ENCODE measurements around the gene CD8B.

Gene CD8B

GRCh38 chr2:86794861-86795260 is 66.8 kb downstream of the CD8B start:
- DNase-seq = no peak

GRCh38 chr2:86793752-86794151 is 67.9 kb downstream of the CD8B start:
- no peak for DNase-seq

DNA sequence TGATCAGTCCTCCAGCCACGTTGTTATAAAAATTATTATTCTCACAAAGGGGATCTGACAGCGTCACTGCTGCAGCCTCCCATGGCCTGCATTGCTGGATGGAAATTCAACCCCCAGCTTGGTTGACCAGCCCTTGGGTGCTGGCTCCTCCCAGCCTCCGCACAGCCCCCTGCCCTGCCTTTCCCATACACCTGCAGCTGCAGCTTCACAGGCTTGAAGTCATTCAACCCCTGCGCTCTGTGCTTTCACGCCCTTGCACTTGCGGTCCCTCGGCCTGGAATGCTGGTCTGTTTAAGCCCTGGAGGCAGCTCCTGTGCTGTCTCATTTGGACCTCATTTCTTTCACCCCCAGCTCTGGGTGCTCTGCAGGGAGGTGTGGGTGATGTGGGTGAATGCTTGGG is 70.1 kb downstream of the CD8B start:
- DNase-seq = no peak

DNA sequence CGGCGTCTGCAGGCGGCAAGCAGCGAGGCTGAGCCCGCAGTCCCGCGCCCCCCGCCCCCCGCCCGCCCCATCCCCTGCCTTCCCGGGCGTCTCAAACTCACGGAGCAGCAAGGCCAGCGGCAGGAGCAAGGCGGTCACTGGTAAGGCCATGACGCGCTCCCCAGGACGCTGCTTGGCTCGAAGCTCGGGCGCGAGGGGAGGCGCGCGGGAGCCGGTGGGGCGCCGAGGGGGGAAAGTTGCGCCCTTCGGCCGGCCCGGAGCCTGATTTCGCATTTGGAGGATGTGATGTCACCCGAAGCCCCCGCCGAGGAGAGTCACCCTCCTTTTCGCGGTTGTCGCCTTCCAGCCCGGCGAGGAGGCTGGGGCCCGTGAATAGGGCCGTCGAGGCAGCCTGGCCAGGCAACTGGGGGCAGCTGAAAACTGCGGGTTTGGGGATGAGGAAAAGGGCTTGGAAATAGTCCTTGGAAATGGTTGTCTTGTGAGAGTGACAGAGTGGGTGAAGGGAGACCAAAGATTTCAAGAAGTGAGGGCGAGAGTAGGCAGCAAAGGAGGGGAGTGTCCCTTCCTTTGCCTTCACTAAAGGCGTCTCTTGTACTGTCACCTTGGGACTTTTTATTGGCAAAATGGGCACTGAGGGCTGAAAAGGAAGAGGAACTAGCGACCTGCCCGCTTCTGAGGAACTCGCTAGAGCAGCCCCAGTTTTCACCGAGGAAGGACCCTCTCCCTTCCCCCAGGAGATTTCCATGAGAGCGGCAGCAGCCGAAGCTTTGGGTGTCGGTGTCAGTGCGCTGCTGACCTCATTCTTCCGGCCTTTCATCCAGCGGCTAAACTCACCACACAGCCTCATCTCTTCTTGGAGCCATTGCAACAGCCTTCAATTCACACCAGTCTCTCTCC is 70.8 kb downstream of the CD8B start, which contains the start of gene CD8A:
CD8A (minus strand) TSS at position 238 of the 897 bp plus-strand sequence; CDS start at position 150, 88 bp downstream.
- DNase-seq = no peak

DNA sequence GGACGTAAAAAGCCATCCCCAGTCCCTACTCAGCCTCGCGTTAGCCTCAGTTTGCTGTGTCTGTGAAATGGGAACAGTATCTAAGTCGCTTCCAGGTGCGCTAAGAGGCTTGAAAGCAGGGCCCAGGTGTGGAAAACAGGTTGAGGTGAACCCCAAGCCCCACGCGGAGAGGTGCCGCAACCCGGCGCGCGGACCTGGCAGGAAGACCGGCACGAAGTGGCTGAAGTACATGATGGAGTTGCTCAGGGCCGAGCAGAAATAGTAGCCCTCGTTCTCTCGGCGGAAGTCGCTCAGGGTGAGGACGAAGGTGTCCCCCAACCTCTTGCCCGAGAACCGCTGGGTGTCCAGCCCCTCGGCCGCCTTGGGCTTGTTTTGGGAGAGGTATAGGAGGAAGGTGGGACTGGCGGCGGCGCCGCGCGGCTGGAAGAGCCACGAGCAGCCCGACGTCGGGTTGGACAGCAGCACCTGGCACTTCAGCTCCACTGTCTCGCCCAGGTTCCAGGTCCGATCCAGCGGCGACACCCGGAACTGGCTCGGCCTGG is 71.5 kb downstream of the CD8B start:
- DNase-seq = no peak

DNA sequence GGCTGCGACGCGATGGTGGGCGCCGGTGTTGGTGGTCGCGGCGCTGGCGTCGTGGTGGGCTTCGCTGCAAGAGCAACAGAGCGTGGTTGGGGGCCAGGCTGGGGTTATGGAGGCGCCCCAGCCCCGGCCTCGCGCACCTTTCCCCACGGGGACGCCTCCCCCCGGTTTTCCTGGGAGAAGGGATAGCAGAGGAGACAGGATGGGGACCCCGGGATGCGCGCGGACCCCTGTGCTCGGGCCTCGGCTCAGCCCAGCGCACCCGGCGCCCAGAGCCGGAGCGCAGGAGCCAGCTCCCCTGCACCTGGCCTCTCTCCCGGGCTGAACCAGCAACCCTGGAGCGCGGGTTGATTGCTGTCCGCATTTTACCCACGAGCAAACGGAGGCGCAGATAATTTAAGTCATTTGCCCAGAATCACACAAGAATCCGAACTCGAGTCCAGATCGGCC is 72.0 kb downstream of the CD8B start:
- no peak for DNase-seq

DNA sequence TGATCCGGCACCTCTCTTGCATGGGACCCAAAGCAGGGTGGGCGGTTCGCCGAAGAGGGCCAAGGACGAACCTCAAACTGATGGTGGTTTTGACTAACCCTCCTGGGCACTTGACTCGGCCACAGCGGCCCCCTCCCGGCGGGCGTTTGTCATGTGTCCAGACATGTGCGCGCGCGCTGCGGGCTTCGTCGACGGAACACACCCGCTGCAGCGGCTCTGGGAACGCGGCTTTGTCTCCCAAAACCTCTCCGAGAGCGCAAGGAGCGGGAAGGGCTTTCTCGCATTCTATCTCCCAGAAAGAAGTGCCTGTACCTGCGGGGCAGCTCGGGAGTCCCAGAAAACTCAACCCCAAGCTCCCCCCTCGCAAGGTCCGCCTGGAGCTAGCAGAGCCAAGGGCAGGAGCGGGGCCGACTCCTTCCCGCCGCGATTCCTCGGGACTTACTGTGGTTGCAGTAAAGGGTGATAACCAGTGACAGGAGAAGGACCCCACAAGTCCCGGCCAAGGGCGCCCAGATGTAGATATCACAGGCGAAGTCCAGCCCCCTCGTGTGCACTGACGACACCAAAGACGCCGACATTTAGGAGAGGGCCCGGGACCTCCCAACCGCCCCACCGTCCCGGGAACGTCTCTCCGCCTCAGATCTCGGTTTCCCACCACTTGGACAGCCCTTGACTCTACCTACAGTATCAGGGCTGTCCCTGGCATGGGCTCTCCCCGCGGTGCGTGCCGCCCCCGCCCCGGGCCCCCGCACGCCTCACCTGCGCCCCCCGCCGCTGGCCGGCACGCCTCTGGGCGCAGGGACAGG is 72.6 kb downstream of the CD8B start:
- peak in 1 of 14 donors; percentile 26 for DNase-seq

DNA sequence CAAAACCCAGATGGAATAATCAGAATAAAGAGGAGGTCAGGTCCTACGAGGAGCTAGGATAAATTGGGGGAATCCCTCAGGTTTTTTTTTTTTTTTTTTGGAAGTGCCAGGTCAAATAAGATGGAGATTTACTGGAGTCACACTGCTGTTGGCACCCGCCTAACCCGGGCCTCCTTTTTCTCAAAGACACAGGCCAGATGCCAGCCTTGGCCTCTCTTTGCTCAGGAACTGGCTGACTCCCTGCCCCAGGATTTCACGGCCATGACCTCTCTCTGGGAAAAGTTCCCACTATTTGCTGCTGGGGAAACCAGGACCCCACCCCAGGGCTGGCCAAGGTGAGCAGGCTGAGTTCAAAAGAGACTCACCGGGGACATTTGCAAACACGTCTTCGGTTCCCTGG is 73.5 kb downstream of the CD8B start:
- peak in 5 of 14 donors; percentile 23 to 47 (median 33) for DNase-seq

- peak in 6 of 14 donors; percentile 11 to 40 (median 17) for DNase-seq
Observed at GRCh38 chr2:86787736-86788135, 74.0 kb downstream of the CD8B start.

DNA sequence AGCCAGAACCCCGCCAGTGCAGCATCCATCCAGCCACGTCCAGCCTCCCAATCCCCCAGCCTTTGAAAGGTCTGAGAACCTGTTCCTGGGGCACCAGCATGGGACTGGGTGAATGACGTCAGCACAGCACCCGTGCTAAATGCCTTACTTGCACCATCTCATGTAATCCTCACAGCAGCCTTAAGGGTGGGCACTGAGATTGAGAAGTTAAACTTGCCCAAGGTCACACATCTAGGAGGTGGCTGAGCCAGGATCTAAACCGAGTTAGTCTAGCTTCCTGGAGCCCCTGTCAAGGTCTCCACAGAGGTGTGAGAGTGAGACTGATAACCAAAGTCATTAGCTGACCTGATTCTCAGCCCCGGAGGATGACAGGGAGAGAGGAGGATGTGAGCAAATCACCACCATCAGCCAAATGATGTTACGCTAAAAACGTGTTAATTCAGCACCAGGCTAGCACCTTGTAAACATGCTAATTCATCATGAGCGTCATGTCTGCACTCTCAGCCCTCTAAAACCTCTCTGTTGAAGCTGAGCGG is 75.6 kb downstream of the CD8B start:
- DNase-seq = no peak

GRCh38 chr2:86785456-86785855 is 76.2 kb downstream of the CD8B start:
- no peak for DNase-seq

DNA sequence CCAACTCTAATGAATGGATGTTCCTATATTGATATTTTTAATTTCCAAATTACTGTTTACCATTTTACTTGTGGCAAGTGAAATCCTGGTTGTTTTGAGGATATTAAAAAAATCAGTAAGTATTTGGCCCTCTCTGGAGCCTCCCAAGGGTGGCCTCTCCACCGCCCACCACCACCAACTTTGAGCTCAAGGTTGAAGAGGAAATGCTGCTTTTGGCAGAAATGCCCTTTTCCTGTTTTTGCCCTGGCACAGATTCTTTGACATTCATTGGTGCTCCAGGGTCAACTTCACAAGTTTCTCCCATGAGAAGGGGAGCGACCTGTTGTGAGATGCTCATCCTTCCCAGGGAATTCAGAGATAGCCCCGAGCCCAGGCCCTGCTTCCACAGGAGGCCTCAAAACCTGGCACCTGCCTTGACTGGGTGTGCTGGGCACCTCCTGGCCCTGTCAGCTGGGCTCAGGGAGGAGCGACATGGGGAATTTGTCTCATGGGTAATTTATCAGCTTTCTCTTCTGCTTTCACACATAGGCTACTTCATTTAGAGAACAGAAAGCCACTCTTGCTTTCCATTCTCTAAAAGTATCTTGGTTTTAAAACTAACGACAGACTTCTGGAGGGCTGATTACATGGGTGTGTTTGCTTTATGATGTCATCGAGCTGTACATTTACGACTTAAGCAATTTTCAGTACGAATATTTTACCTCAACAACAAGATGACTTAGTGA is 77.9 kb downstream of the CD8B start:
- DNase-seq = no peak

DNA sequence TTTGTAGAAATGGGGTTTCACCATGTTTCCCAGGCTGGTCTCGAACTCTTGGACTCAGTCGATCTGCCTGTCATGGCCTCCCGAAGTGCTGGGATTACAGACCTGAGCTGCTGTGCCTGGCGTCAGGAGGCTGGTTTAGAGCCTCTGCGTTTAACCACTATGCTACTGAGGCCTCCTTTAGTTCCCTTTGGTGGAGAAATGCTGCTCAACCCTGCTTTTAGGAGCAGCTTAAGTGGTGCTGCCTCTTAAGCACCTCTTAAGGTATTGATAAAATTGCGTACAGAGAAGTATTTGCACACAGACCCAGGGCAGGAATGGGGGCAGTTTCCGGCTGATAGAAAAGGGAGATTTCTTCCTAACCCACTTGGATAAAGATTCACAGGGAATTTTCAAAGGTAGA is 78.9 kb downstream of the CD8B start:
- no peak for DNase-seq

DNA sequence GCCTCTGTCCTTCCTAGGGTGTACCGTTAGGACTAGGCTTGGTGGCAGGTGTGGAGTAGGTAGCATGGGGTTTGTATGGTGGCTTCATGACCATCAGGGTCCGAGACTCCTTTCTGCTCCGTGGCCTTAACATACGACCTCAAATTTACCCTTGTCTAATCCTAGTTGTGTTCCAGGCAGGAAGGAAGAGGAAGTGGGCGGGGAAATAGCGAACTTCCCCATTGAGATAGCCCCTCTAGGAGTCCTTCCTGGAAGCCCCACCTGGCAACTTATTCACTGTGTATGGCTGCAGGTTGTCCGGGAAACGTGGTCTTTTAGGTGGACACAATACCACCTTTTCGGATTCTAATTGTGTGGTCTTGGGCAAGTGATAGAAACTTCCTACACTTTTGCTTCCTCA is 80.3 kb downstream of the CD8B start:
- DNase-seq = no peak

GRCh38 chr2:86779971-86780370 is 81.7 kb downstream of the CD8B start:
- no peak for DNase-seq

GRCh38 chr2:86778957-86779356 is 82.7 kb downstream of the CD8B start:
- DNase-seq = no peak

- no peak for DNase-seq
Observed at GRCh38 chr2:86776532-86776931, 85.2 kb downstream of the CD8B start.

DNA sequence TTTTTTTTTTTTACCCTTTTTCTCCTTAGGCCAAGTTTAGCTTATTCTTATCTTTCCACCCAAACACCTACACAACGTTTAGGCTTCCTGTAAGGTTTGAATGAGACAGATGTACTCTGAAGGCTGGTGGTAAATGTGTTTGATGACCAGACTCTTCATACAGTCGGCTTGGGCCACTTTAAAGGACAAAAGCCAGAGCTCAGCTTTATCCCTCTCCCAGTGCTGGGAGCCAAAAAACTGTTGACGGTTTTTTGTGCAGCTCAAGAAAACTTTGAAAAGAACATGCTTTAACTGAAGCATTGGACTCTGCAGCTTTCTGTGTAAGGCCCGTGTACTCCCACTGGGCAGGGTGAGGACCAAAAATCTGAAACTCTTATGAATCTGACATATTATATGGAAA is 86.3 kb downstream of the CD8B start:
- DNase-seq = no peak

- no peak for DNase-seq
Observed at GRCh38 chr2:86774862-86775261, 86.8 kb downstream of the CD8B start.

- no peak for DNase-seq
Observed at GRCh38 chr2:86772611-86773010, 89.1 kb downstream of the CD8B start.

GRCh38 chr2:86770816-86771301 is 90.8 kb downstream of the CD8B start:
- no peak for DNase-seq

DNA sequence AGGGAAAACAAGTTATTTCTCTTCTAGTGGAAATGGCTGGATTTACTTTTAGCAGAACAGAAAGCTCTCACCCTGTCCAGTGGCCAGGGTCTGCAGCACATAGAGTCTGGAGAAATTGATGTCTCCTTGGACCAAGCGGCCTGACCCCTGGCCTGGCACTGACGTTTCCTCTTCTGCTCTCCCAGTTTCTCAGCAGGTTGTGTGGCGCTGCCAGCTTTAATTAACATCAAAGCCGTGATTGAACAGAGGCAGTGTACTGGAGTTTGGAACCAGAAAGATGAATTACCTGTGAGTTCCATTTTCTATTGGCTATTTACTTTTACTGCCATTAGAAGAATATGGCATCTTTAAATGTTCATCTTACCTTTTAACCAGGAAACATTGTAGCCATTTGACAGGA is 91.8 kb downstream of the CD8B start:
- peak in 2 of 14 donors; percentile 15 to 26 for DNase-seq
